Measurements from ENCODE around the gene SAMMSON. TPM values are rescaled to one million over a fixed set of nuclear protein-coding genes. Genes with fewer than 3 reads are reported as not detected.

Gene SAMMSON
- polyA plus RNA-seq, 1 of the 3 experiments (the other 2 are of a cell fraction): not detected

- Histone ChIP-seq H3K27me3 (ENCODE audit: insufficient read depth) (no peaks in the 10 kb centered on the region), H3K36me3 (replicated peaks in 1 of 2; ENCODE audit: control insufficient read depth in 1 of 2, insufficient read depth in 2 of 2, low read length in 1 of 2) (no peaks in the 10 kb centered on the region), H3K9me3 (no peaks in the 10 kb centered on the region), H3K79me2 (ENCODE audit: insufficient read depth) (no peaks in the 10 kb centered on the region), H4K20me1 (ENCODE audit: insufficient read depth) (no peaks in the 10 kb centered on the region), H3K4me2 (no peak overlapping the region), H3K4me1 (ENCODE audit: control insufficient read depth in 1 of 2, insufficient read depth in 2 of 2, low read depth in 1 of 2, low read length in 1 of 2) (no peaks in the 10 kb centered on the region), H3K27ac (ENCODE audit: low read depth in 2 of 2, low read length in 1 of 2) (no peak overlapping the region), H3F3A (replicated peaks; ENCODE audit: insufficient read depth) (no peaks in the 10 kb centered on the region), H3K9me2 (no peaks in the 10 kb centered on the region), H3K9ac (no peak overlapping the region), H3K4me3 (ENCODE audit: low read depth in 2 of 2, low read length in 1 of 2) (no peak overlapping the region), H2AFZ (ENCODE audit: low read depth) (no peak overlapping the region)
- DNase-seq: no peak
- ChIA-PET CTCF (interaction anchor here (1.2 to 1.9 kb wide), 2 partner anchors 24 to 244 kb away, joined by 5 to 6 read pairs; no protein-coding TSS in a partner anchor), POLR2A (no interaction called here)
- TF ChIP-seq RCOR1 (IDR thresholded peaks at IDR 0.05; ENCODE audit: low read length) (no peak), POLR2AphosphoS5 (IDR thresholded peaks at IDR 0.05; ENCODE audit: low read depth, low read length) (no peak), NFIC (IDR thresholded peaks at IDR 0.05; ENCODE audit: borderline replicate concordance) (no peak), YY1 (IDR thresholded peaks at IDR 0.05; ENCODE audit: low read depth) (no peak)
- 8% methylated on average over 1 of the region's 1 CpG for WGBS (ENCODE audit: low lambda C conversion rate)
Measured at GRCh38 chr3:70114431-70114830, 114.9 kb downstream of the SAMMSON start.

- no peak overlapping the region for H3K4me2 ChIP-seq
- POLR2A ChIA-PET: no interaction called here
Measured at GRCh38 chr3:70119879-70120278, 120.3 kb downstream of the SAMMSON start.

More at GRCh38 chr3:70119879-70120278, 120.3 kb downstream of the SAMMSON start:
- Histone ChIP-seq H3K9ac (no peak overlapping the region), H3F3A (replicated peaks; ENCODE audit: insufficient read depth) (no peaks in the 10 kb centered on the region), H3K4me1 (ENCODE audit: control insufficient read depth in 1 of 2, insufficient read depth in 2 of 2, low read depth in 1 of 2, low read length in 1 of 2) (no peaks in the 10 kb centered on the region), H3K4me3 (ENCODE audit: low read depth in 2 of 2, low read length in 1 of 2) (no peak overlapping the region), H3K9me3 (no peaks in the 10 kb centered on the region), H3K36me3 (replicated peaks in 1 of 2; ENCODE audit: control insufficient read depth in 1 of 2, insufficient read depth in 2 of 2, low read length in 1 of 2) (no peaks in the 10 kb centered on the region), H2AFZ (ENCODE audit: low read depth) (no peak overlapping the region), H3K9me2 (no peaks in the 10 kb centered on the region), H3K27ac (ENCODE audit: low read depth in 2 of 2, low read length in 1 of 2) (no peak overlapping the region), H4K20me1 (ENCODE audit: insufficient read depth) (no peaks in the 10 kb centered on the region), H3K27me3 (ENCODE audit: insufficient read depth) (no peaks in the 10 kb centered on the region), H3K79me2 (ENCODE audit: insufficient read depth) (no peaks in the 10 kb centered on the region)
- TF ChIP-seq YY1 (IDR thresholded peaks at IDR 0.05; ENCODE audit: low read depth) (no peak), GABPA (IDR thresholded peaks at IDR 0.05; ENCODE audit: low read depth) (no peak), CTCF (IDR thresholded peaks at IDR 0.05) (no peak), IRF3 (IDR thresholded peaks at IDR 0.05; ENCODE audit: low read depth, low read length) (no peak), MEF2A (IDR thresholded peaks at IDR 0.05; ENCODE audit: borderline replicate concordance, low read depth) (no peak), TCF12 (IDR thresholded peaks at IDR 0.05) (no peak), TEAD4 (IDR thresholded peaks at IDR 0.05; ENCODE audit: borderline replicate concordance, insufficient read depth) (no peak), SIN3A (IDR thresholded peaks at IDR 0.05; ENCODE audit: borderline replicate concordance, low read depth, low read length) (no peak), FOXJ3 (CRISPR knock-in tag; IDR thresholded peaks at IDR 0.05) (no peak), REST (IDR thresholded peaks at IDR 0.05; ENCODE audit: low read depth, low read length) (no peak), SMC3 (IDR thresholded peaks at IDR 0.05; ENCODE audit: low read depth, low read length) (no peak), PBX3 (IDR thresholded peaks at IDR 0.05) (no peak), FOSL2 (IDR thresholded peaks at IDR 0.05; ENCODE audit: borderline replicate concordance, low read depth) (no peak), ELF1 (IDR thresholded peaks at IDR 0.05) (no peak), MXI1 (IDR thresholded peaks at IDR 0.05; ENCODE audit: low read depth, low read length) (no peak), RFX5 (IDR thresholded peaks at IDR 0.05; ENCODE audit: low read length) (no peak), USF1 (IDR thresholded peaks at IDR 0.05; ENCODE audit: borderline replicate concordance, low read depth) (no peak)
- no peak for DNase-seq
- 36% methylated on average over 2 of the region's 2 CpGs for WGBS (ENCODE audit: low lambda C conversion rate)
- CTCF ChIA-PET: interaction anchor here (0.8 to 3.0 kb wide), 16 partner anchors 8 to 413 kb away, joined by 3 to 18 read pairs (median 8); no protein-coding TSS in a partner anchor

All from SK-N-SH (cell line).